ENCODE results near the gene ALKBH8. TPM values are rescaled to one million over a fixed set of nuclear protein-coding genes. Genes with fewer than 3 reads are reported as not detected.

Gene ALKBH8, protein sequence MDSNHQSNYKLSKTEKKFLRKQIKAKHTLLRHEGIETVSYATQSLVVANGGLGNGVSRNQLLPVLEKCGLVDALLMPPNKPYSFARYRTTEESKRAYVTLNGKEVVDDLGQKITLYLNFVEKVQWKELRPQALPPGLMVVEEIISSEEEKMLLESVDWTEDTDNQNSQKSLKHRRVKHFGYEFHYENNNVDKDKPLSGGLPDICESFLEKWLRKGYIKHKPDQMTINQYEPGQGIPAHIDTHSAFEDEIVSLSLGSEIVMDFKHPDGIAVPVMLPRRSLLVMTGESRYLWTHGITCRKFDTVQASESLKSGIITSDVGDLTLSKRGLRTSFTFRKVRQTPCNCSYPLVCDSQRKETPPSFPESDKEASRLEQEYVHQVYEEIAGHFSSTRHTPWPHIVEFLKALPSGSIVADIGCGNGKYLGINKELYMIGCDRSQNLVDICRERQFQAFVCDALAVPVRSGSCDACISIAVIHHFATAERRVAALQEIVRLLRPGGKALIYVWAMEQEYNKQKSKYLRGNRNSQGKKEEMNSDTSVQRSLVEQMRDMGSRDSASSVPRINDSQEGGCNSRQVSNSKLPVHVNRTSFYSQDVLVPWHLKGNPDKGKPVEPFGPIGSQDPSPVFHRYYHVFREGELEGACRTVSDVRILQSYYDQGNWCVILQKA
- 8.2 TPM for total RNA-seq (ENCODE audit: insufficient read depth, low replicate concordance)

DNA sequence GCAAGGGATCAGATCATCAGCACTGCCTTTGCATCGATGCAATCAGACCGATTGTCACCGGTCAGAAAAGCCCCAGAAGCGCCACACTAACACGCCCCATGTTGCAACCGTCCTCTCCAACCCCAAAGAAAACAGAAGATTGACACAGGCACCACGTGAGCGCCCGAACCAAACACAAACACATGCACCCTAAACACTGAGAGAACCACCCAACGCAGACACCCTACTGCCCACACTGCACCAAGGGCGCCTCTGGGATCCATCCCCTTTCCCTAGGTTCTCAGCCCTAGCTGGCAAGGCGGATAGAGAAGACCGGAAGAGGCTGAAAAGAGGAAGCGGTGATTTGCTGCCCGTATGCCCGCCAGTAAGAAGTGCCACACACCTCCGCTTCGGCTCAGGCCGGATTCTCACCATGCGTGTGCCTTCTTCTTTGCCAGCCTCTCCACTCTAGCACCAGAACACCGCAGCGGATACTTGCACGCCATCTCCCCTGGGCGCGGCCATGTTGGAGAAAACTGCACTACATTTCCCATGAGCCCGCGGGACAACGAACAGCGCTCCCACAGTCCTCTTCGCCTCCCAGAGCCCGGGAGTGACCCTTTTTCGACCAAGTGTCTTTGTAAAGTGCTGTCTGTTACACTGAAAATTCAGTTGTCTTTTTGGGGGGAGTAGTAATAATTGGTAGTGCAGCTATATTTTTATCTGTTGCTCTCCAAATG, at the start of gene ALKBH8:
TSS of gene ALKBH8 (minus strand) at position 517 of the 719 bp plus-strand sequence. CDS start 4,842 bp downstream, outside the sequence.
- DNase-seq (ENCODE audit: low spot score): peak; percentile 87

DNA sequence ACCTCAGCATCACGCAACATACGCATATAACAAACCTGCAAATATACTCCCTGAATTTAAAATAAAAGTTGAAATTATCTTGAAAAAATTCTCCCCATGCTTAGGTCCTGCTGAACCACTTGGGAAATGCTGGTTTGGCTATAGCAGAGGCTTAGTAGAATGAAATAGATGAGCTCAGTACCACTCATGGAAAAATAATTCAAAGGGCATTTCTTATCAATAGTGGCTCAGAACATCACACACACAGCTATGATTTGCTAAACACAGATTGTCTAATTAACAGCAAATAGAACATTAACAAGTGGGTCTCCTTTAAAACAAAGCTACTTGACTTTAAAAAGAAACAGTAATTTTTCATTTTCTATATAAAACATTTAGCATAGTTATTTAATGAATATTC, 46.9 kb upstream of the ALKBH8 start:
- DNase-seq (ENCODE audit: low spot score): no peak

DNA sequence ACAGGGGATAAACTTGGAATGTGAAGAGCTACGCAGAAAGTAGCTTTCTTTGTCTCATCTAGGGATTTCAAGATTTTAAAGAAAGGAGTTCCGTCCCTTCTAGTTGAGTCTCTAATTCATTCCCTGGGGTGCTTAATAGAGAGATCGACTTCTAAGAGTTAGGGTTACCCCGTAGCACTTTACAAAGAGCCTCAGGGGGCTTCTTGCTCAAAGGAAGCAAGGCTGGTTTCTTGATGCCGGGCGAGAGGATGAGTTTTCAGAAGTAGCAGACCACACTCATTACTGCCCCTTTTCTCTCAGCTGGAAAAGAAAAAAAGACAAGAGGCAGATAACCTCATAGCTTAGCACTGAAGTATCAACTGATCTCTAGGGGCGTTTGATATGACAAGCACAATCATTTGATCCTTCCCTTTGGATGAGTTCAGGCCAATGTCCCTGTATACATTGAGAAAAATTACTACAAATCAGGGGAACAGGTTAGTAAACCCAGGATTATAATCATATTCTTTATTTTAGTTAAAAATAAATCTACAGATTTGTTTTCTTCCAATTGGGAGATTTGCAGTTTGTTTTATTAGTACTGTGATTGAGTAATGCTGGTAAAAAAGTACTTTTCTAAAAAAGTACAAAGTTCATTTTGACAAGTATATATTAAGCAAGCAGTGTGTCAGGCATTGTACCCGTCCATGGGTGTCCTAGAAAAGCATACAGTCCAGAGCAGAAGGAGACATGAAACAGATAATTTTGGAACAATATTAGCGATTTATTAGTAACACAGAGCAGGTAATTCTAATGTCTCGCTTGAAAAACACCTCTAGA, 44.1 kb upstream of the ALKBH8 start:
- DNase-seq (ENCODE audit: low spot score): no peak

DNA sequence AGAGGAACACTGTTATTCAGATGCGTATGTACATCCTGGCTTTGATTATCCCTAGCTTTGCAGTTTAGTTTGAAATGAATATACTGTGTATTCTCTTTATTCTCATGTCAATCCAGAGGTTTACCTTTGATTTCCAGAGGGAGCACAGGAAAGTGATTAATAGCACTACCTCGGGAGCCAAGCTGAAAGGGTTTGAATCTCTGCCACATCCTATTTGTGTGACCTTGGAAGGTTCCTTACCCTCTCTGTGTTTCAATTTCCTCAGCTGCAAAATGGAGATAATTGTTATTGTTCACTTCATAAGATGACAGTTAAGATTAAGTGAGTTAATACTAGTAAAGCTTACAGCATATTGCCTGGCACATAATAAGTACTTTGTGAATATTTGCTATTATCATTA, 43.3 kb upstream of the ALKBH8 start:
- no peak for DNase-seq (ENCODE audit: low spot score)

DNA sequence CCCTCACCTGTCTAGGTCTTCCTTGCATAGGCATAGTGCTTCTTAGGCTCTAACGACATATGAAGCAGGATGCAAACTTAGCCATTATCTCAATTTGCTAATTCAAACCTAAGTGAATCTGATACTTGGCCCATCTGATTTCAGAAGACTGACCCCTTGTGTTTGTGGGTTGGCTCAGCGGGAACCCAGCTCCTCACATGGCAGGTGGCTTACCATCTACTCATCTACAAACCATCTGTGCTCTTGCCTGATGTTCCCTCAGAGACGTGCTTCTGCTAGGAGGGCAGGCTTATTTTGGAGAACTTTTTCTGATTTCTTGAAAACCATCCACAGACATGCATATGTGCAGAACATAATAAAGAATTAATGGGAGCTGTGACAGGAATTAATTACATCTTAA, 40.6 kb upstream of the ALKBH8 start:
- DNase-seq (ENCODE audit: low spot score): no peak

DNA sequence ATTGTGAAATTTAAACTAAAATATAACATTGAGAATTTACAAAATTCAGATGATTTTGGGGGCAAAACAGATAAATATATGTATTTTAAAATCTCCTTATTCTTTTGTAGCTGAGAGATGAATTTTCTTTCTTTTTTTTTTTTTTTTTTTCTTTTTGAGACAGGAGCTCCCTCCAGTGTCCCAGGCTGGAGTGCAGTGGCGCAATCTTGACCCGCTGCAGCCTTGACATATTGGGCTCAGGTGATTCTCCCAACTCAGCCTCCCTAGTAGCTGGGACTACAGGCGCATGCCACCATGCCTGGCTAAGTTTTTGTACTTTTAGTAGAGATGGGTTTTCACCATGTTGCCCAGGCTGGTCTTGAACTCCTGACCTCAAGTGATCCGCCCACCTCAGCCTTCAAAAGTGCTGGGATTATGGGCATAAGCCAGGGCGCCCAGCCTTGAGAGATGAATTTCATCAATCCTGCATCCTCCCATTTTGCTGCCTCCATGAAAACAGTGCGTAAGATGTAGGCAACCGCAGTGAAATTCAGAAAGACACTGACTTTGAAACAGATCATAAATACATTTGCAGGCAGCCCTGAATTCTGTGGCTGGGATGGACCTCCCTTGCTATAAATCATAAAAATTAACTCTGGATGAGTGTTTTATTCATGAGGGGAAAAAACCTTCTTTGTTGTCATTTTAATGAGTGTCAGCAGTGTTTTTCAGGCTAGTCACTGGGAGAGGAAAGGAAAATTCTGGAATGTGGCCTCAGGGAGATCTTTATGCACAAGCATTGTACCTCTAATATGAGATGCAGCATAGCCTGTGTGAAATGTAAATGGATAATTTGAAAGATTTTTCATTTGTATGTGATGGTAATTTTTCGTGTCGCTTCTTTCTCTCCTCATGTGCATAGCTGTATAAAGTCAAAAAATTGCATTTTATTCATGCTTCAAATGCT, 39.8 kb upstream of the ALKBH8 start:
- DNase-seq (ENCODE audit: low spot score): no peak

DNA sequence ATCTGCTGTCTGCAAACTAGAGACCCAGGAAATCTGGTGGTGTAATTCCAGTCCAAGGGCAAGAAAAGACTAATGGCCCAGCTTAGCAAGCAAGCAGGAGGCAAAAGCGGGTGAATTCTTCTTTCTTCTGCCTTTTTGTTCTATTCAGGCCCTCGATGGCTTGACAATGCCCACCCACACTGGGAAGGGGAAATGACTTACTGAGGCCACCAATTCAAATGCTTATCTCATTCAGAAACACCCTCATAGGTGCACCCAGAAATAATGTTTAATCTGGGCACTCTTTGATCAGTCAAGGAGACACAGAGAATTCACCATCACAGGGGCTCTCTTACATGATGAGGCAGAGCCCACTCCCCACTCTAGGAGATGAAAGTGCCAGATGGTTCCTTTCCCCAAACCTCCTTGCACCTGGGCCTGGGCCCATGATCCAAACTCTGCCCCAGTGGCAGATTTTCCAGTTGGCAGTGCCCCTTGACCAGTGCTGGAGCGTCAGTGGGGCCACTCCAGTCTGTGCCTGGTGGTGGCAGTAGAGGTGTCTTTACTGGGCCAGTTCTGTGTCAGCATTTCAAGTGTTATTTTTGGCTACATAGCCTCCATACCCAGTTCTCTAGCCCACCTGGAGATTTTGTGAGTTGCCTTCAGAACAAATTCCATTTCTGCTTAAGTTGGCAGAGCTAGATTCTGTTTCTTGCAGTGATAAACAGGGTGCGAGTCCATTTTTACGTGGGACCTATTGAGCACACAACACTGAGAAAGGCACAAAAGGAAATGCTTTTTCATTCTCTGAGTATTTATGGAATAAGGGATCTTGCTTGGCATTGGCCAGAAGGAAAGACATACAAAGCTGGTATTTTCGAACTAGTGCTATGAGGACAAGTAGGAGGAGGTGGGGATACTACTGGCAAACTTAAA, 32.9 kb upstream of the ALKBH8 start:
- no peak for DNase-seq (ENCODE audit: low spot score)

DNA sequence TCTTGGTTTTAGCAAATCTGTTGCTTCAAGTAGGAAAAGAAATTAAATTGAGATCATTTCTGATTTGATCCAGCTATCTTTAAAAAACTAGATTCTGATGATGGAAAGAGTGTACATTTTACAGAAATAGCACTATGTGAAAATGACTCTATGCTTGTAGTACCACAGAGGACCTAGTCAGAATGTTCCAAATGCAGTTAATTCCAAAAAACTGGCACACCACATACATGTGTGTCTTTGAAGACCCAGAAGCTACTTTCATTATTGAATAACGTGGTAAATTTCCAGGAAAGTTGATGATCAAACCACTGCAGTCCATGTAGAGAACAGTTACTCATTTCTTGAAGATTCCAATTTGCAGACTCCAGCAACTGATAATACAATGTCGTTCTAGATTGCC, 29.2 kb upstream of the ALKBH8 start:
- DNase-seq (ENCODE audit: low spot score): no peak

DNA sequence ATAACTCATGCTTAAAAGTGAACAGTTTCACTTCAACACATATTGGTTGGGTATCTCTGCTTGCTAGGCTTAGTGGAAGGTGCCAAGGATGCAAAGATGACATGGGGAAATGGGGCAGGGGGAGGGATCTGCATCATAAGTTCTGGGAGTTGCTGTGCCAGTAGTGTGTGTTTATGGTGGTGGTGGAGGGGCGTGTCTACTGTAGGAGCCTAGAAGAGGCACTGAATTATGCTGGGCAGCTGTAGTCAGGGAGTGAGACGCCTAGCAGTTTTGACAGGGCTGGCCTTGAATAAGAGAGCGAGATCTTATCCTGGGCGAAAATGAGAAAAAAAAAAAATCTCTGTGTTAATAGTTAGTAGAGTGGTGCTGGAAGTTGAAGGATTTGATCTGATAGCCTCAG, 28.4 kb upstream of the ALKBH8 start:
- no peak for DNase-seq (ENCODE audit: low spot score)

DNA sequence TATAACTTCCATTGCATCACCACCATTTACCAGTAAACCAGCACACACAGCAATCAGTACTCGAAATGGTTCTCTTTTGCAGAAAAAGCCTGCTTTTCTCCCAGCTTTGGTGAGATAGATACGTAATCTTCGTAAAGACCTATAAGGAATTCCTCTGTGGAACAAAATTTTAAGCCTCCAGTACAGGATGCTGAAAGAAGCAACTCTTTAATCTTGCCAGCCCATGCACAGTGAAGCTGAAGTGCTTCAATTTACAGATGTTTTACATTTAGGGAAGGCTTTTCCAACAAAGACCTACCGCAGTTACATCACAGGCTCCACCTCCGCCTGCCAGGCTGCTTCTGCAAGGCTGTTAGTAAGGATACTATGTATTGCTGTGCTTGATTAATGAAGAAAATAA, 27.3 kb upstream of the ALKBH8 start:
- DNase-seq (ENCODE audit: low spot score): peak; percentile 35

DNA sequence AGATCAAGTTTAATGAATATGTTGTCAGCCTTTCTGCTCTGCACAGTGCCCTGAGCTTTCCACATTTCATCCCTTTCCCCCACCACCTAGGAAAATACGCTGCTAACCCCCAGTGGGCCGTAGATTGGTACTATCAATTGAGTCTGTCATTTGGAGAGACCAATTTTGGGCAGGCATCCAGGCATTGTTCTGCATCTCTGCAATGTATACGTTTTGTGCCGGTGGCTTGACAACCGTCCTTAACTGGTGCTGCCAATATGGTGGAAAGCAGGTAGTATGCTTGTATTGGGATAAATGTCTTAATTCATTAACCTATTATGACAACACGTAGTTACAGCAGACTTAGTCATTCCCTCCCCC, 26.7 kb upstream of the ALKBH8 start:
- no peak for DNase-seq (ENCODE audit: low spot score)

DNA sequence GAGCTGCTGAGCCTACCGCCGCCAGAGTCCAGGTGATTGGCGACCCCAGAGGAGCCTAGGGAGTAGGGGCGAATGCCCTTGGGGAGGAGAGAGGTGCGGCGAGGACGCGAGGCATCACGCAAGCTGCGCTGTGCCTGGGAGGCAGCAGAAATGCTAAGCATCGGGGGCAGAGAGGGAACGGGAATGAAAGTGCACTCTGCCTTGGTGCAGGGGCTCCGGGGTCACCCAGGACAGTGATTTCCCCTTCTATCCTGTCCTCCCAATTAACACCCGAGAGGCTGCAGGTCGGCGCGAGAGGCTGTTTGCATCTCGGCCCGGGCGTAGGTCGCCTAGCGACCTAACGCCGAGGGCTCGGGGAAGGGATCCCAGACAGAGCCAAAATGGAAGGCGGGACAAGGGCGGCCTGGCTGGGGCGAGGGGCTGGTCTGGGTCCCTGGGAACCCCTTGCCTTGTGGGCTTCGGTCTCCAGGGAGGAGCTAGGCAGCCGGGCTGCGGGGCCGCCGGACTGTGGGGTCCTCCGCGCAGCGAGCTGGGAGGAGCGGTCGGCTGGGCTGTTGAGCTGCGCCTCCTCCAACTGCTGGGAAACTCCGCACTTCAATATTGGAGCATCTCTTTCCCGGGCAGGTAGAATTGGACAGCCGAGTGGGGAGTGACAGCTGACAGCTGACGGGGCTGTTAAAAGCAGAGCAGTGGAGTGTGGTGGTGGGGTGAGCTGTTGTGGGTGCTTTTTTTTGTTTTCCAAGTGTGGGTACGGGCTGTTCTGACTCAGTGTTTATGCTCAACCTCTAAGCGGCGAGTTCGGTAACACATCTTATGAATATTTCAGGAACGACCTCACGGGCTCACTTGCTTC, 26.1 kb upstream of the ALKBH8 start:
- DNase-seq (ENCODE audit: low spot score): peak; percentile 30

DNA sequence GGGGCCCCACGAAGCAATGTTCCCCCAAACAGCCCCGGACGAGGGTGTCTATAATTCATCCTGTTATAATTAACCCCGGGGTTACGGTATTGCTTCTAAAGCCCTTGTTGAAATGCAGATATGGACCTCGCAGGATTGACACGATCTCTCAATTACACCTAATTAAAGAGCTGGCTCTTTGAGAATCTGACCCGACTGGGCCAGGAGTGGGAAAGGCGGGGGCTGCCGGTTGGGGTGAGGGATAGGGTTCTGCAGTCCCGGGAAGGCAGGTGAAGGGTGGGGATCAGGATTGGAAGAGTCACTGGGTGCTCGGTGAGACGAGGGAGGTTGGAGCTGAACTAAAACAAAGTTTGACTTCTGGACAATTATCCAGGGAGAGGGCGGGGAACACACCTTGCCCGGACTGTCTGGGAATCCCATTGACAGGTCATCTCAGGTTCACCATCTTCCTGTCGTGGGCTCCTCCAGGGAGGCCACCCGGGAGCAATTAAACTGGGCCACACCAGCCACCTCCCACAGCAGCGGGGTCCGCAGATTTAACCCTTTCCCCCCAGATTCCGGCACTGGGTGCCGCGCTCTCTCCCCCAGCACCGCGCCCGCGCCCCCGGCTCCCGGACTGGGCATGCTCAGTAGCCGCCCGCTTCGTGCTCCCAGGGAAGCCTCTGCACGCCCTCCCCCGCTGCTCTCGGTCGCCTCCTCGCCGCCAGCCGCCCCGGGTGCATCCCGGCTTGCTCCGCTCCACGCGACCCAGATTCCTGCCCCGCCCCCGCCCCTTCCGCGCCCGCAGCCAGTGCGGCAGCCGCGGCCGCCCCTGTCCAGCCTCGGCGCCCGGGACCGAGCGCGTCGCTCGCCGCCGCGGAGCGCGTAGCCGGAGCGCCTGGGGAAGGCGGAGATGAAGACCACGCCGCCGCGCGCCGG, 25.2 kb upstream of the ALKBH8 start, which contains the start of gene ELMOD1:
TSS of gene ELMOD1 (plus strand) at position 688 of the 918 bp plus-strand sequence. CDS start 27,043 bp downstream, outside the sequence.
- peak; percentile 46 for DNase-seq (ENCODE audit: low spot score)

DNA sequence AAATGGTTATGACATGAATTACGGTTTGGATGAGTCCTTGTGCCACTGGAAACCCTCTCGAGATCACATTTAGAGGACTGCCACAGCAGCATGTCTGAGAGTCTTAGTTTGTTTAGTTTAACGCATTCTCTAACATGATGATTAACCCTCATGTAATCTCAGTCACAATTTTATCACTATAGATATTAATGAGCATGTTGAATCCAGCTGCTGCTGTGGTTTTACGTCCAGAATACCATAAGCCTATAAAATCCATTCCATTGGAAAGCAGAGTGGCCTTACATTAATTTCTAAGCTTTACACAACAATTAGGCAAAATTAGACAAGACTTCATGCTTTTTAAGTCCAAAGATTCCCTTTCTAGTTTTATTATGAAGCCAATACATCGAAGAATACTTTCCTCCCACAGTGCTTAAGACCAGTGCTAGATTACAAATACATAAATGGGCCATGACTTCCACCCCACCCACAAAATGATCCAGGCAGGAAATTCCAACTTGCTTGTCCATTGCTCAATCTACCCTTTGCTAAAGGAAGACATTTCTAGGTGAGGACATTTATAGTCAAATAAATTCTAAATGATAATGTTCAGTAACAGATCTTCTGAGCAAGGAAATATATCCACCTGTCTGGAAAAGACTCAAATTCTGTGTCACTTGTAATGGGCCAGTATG, 21.9 kb upstream of the ALKBH8 start:
- no peak for DNase-seq (ENCODE audit: low spot score)

DNA sequence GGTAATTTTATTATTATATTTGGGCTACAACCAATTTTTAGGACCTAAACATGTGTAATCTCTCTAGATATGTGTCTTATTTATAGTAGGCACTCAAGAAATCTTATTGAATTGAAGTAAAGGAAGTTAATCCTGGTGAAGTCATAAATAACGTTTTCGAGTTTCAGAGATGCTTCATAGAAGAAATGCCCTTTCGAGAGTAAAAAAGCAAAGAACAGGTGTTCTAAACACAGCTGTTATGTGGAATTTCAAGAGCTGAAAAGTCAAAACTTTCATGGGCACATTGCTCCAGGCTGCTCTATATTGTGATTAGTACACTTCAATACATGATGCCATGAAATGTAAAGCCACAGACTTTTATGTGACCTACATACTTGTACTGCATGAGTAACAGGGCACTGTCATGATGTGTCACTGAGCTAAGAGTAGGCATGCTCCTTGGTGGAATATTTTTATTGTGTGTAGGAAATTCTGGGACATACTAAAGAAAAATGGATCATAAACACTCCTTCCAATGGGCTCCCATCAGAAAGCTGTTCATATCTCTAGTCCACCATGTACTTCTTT, 18.2 kb upstream of the ALKBH8 start:
- no peak for DNase-seq (ENCODE audit: low spot score)

DNA sequence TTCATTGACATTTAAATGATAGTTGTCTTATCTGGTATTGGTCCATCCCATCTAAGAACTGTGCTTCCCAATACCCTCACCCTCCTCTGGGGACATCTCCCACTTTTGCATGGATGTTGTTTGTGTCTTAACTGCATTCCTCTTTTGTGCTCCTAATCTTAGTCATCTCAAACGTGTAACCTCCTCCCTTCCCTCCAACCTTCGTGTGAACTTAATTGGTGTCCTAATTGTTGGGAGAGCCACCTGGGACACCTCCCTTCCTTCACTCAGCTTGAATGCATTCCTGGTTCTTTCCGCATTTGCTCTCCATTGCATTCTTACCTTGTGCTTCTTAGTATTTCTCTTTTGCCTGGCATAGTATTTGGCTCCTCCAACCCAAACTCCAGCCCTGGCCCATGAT, 15.6 kb upstream of the ALKBH8 start:
- DNase-seq (ENCODE audit: low spot score): no peak

Data from umbilical cord (tissue), 2 donors.